GM19372 (cell line): ENCODE results near the gene GALNTL6.

Experiments
- ATAC-seq: cut with Tn5 transposase; IDR thresholded peaks from one replicate; pipeline ENCODE4 v1.9.1; 2021; ENCODE audit warnings: mild to moderate bottlenecking, low read depth, moderate library complexity; ENCODE audit not compliant: unreplicated experiment

The GALNTL6 gene

GRCh38 chr4:172648471-172648870, 835.3 kb downstream of the GALNTL6 start:
- no peak for ATAC-seq

DNA sequence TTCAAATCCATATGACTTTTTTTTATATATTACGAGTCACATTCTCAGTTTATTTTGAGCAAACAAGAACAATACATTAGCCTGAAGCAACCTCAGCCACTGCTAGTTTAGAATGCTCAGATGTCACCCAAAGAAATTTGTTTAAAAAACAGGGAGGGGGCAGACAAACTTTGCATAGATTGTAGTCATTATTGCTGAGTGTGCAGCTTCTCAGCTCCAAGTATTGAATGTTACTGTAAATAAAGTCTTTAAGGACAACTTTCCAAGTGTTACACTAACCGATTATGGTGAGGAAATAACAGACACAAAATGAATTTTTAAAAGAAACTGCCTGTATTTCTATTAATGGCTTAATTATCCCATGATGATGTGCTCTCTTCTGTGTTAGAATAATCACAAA, 835.9 kb downstream of the GALNTL6 start:
- ATAC-seq: no peak

GRCh38 chr4:172650758-172651530, 837.7 kb downstream of the GALNTL6 start:
- no peak for ATAC-seq

GRCh38 chr4:172651961-172652360, 838.8 kb downstream of the GALNTL6 start:
- no peak for ATAC-seq

DNA sequence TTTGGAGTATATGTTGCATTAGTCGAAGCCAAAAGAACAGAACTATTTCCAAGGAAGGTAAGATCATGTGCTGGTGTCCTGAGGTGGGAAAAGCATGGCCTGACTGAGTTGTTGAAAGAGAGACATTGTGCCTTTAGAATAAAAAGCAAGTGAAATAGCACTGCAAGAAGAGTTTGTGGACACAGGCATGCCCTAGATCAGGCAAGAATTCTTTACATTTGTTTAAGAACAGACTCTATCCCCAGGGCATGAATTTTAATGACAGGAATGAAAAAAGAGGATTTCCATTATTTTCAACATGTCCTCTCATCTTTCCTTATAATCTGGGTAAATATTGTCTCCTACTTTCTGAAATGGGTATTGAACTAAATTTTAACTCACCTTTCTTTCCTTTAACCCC, 839.2 kb downstream of the GALNTL6 start:
- ATAC-seq: no peak

DNA sequence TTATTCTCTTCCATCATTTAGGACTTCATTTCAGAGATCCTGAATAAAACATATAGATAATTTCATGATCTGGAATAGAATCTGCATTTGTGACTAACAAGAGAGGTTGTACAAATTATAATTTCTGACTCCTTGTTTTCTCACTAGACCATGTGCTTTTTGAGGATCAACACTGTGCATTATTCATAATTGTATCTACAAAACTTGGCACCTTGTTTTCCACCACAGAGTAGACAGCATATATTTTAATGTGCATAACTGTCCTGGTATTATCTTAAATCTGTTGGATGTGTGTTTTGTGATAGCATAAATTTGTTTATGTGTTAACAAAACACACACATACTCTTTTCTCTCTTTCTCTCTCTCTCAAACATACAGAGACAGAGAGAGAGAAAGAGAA, 840.5 kb downstream of the GALNTL6 start:
- ATAC-seq: no peak

GRCh38 chr4:172654457-172654856, 841.3 kb downstream of the GALNTL6 start:
- no peak for ATAC-seq

GRCh38 chr4:172656055-172656454, 842.9 kb downstream of the GALNTL6 start:
- ATAC-seq: no peak

GRCh38 chr4:172657081-172657480, 843.9 kb downstream of the GALNTL6 start:
- ATAC-seq: no peak

- no peak for ATAC-seq
Measured at GRCh38 chr4:172660251-172660650, 847.0 kb downstream of the GALNTL6 start.

DNA sequence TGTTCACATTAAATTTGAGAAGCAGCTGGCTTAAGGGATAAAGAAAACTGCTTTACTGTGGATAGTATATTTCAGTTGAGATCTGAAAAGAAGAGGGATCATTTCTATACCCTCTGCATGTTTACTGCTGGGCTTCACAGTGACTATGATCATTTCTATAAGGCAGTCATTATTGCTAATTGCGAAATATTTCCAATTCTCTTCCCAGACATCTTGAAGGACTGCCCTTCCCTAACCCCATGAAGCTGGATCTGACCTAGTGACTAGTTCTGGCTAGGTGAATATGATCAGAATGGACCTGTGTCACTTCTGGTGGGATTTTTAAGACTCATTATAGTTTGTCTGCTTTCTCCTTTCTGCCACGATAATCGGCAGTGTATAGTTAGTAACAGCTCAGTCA, 848.9 kb downstream of the GALNTL6 start:
- no peak for ATAC-seq

DNA sequence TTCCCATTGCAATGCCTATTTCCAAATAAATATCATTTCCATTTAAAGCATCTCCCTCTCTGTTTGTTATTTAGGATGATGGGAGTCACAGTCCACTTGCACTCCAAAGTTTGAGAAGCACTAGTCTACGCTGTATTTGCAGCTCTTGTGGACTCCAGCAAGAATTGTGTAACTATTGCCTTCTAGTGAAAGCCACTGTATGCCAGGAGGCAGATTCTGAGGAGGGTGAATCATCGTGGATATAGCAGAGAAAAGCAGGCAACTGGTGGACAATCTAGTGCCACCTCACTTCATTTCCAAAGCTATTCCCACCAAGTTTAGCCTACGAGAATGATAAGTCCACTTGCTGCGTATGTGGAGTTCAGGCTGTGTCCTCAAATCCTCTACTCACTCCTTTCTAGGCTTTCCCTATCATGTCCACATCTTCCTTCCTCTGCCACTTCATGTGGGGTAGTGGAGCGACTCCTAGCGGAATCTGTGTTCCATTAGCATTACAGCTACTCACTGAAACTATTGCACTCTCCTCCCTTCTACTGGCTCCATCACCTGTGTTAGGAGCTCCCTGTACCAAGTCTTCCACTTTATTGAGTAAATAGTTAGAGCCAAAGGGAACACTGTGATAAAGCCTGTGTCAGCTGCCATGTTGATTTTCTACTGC, 853.6 kb downstream of the GALNTL6 start:
- no peak for ATAC-seq

GRCh38 chr4:172674811-172675210, 861.6 kb downstream of the GALNTL6 start:
- no peak for ATAC-seq

DNA sequence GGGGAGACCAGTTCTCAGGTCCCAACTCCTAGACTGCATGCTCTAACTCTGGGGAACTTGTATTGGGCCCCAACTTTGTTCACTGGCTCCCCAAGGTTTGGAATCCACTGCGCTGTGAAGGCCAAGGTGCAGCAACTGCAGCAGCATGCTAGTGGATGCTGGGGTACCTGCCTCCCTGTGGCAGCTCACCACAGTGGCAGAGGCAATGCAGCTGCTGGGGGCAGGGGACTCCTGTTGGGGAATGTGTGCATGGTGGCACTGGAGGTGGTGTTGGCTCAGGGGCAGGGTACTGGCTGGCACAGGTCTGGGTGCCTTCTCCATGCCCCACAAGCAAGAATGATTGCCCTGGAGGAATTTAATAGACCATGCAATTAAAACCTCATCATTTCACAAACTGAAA, 862.0 kb downstream of the GALNTL6 start:
- no peak for ATAC-seq

DNA sequence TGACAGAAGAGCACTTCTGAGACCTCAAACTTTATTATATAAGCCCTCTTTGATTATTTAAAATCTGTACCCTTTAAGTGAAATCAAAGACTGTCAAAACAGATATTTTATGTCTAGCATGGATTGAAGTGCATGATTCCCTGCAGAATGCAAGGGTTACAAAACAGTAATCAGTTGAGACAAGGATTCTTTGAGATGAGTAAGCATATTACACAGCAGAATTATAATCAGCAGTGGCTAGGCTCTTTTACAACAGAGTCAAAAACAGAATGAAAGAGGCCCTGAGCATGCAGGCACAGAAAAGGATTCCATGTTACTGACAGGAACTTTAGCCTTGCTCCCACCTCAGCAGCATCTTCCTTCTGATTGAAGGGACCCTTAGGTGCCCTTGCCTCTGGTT, 867.5 kb downstream of the GALNTL6 start:
- ATAC-seq: no peak

- ATAC-seq: no peak
Measured at GRCh38 chr4:172683021-172683420, 869.8 kb downstream of the GALNTL6 start.

GRCh38 chr4:172686021-172686420, 872.8 kb downstream of the GALNTL6 start:
- no peak for ATAC-seq

DNA sequence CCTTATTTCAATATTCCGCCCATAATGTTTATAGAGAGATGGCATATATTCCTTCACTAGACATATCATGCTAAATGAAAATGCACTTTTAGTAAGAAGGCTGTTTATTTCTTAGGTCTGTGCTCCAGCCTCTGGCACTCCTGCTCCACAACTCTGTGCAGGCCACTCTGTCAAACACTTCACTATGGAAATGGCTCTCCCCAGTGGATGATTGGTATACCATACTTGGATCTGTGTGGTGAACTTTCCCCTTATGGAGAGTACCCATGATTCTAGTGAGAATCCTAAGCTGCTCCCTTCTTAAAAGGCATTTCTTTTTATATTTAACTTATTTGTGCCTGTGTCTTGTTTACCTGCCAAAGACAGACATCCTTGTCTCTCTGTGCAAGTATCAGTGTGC, 875.3 kb downstream of the GALNTL6 start:
- ATAC-seq: no peak

DNA sequence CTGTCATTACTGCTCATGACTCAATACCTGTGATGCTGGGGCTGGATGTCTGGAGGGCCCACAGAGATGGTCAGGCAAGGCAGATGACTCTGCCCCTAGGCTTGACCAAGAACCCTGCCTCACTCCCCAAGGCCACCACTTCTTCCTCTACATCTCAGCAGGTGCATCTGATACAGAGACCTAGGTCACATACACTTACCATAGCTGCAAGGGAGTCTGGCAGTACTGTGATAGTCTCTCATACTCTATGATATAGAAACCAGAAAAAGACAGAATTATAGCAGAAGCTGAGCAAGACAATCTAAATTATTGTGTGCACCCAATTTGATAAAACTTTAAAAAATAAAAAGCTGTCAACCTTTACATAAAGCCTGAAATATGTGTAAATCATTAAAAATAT, 878.3 kb downstream of the GALNTL6 start:
- ATAC-seq: no peak

DNA sequence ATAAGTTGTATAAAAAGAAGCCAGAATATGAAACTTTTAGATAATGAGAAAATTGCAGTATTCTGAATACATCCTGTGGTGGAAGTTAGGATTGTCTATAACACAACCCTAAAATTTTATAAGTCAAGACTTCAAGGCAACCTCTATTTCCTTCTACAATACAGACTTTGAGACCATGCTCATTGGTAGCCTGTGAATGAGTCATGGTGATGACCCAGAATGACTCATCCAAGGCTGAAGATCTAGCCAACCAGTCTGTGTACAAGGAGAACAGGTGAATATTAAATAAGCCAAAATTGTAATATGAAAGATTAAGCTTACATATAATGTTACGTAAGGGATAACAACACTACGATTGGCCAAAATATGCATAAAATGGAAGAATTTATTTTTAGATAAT, 879.5 kb downstream of the GALNTL6 start:
- ATAC-seq: no peak

- ATAC-seq: no peak
Measured at GRCh38 chr4:172698256-172698655, 885.1 kb downstream of the GALNTL6 start.

DNA sequence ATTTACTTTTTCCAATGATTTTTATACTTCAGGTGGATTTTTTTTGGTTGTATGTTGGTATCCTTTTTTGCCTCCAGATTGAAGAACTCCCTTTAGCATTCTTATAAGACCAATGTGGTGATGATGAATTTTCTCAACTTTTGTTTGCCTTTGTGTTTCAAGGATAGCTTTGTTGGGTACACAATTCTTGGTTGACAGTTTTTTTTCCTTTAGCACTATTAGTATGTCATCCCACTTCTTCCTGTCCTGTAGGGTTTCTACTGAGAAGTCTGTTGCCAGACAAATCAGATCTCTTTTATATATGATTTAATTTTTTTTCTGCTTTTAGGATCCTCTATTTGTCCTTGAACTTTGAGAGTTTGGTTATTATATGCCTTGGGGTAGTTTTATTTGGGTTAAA, 892.4 kb downstream of the GALNTL6 start:
- no peak for ATAC-seq
